IMR-90 (cell line): Measurements from ENCODE around the gene CDH12. TPM values are rescaled to one million over a fixed set of nuclear protein-coding genes. Genes with fewer than 3 reads are reported as not detected.

Experiments
- ATAC-seq: fragments of 200-7000 bp; cut with Tn5 transposase; 2 replicates; pipeline ENCODE4 v1.9.1; 2020; ENCODE audit warnings: low read depth, mild to moderate bottlenecking, moderate library complexity
- BruUV-seq: library from RNA; stranded (reverse); fragments of 400-500 nt; replicated peaks from 2 replicates; lab custom pipeline; 2021; lab: Mats Ljungman, UMichigan
- CTCF ChIA-PET: fragments of 300-600 bp; formaldehyde crosslinking; extraction: SDS; loops from one replicate; lab custom pipeline; 2021; ENCODE audit warnings: antibody characterized with exemption; lab: Yijun Ruan, JAX
- POLR2A ChIA-PET: fragments of 300-600 bp; sonication (Branson Sonifier 250); formaldehyde crosslinking; loops from one replicate; lab custom pipeline; 2022; ENCODE audit warnings: antibody characterized with exemption; ENCODE audit not compliant: unreplicated experiment; lab: Charles Lee
- DNase-seq: peaks from one replicate; pipeline ENCODE4 v3.0.0; 2013
- H2AFZ ChIP-seq: replicated peaks from 2 replicates; pipeline ENCODE3; 2013; ENCODE audit warnings: low read length, mild to moderate bottlenecking; ENCODE audit not compliant: poor library complexity
- H2AK5ac ChIP-seq: 2 replicates; pipeline ENCODE4 v1.6.1; 2013; ENCODE audit warnings: low read depth, low read length, inconsistent platforms
- H2AK9ac ChIP-seq: replicated peaks from 2 replicates; pipeline ENCODE3; 2013; ENCODE audit warnings: mild to moderate bottlenecking, low read depth, low read length, moderate library complexity; ENCODE audit not compliant: poor library complexity
- H2BK120ac ChIP-seq: 2 replicates; pipeline ENCODE4 v1.6.1; 2013; ENCODE audit warnings: low read depth, low read length, inconsistent platforms
- H2BK15ac ChIP-seq: 3 replicates; pipeline ENCODE4 v1.6.1; 2013; ENCODE audit warnings: low read depth, low read length, inconsistent platforms
- H2BK20ac ChIP-seq: 2 replicates; pipeline ENCODE4 v1.6.1; 2013; ENCODE audit warnings: low read depth, mild to moderate bottlenecking, inconsistent platforms, low read length, moderate library complexity
- H2BK5ac ChIP-seq: 2 replicates; pipeline ENCODE4 v1.6.1; 2013; ENCODE audit warnings: mild to moderate bottlenecking, low read depth, low read length, inconsistent platforms; ENCODE audit not compliant: poor library complexity, severe bottlenecking
- H3K14ac ChIP-seq: replicated peaks from 2 replicates; pipeline ENCODE4 v1.6.1; 2013; ENCODE audit warnings: low read depth, low read length, inconsistent platforms
- H3K18ac ChIP-seq: 2 replicates; pipeline ENCODE4 v1.6.1; 2013; ENCODE audit warnings: low read depth, low read length, control low read depth
- H3K23ac ChIP-seq: 2 replicates; pipeline ENCODE4 v1.6.1; 2013; ENCODE audit warnings: low read depth, low read length, inconsistent platforms
- H3K27ac ChIP-seq: 2 replicates; pipeline ENCODE4 v1.5.1; 2013; ENCODE audit warnings: mild to moderate bottlenecking, control low read depth, low read length; ENCODE audit not compliant: insufficient read depth
- H3K27me3 ChIP-seq: 2 replicates; pipeline ENCODE4 v1.6.1; 2013; ENCODE audit warnings: low read length; ENCODE audit not compliant: control insufficient read depth, insufficient read depth
- H3K36me3 ChIP-seq: 2 replicates; pipeline ENCODE4 v1.6.1; 2013; ENCODE audit warnings: low read length, mixed read lengths; ENCODE audit not compliant: control insufficient read depth, insufficient read depth
- H3K4ac ChIP-seq: 2 replicates; pipeline ENCODE4 v1.6.1; 2013; ENCODE audit warnings: low read depth, low read length, inconsistent platforms
- H3K4me1 ChIP-seq: 2 replicates; pipeline ENCODE4 v1.6.1; 2013; ENCODE audit warnings: low read length, mixed read lengths; ENCODE audit not compliant: control insufficient read depth, insufficient read depth
- H3K4me2 ChIP-seq: 2 replicates; pipeline ENCODE4 v1.6.1; 2013; ENCODE audit warnings: low read depth, mild to moderate bottlenecking, control low read depth, low read length, moderate library complexity
- H3K4me3 ChIP-seq: 2 replicates; pipeline ENCODE4 v1.5.1; 2013; ENCODE audit warnings: low read depth, mild to moderate bottlenecking, control low read depth, low read length, moderate library complexity; ENCODE audit not compliant: insufficient read depth
- H3K56ac ChIP-seq: 2 replicates; pipeline ENCODE4 v1.6.1; 2013; ENCODE audit warnings: low read length, inconsistent platforms; ENCODE audit not compliant: insufficient read depth; ENCODE audit errors: extremely low read depth
- H3K79me1 ChIP-seq, 2 experiments: 2 replicates each; pipeline ENCODE4 v1.6.1; 2013; ENCODE audit warnings: low read length in 2 of 2, inconsistent platforms in 1 of 2, low read depth in 1 of 2
- H3K9ac ChIP-seq: 2 replicates; pipeline ENCODE4 v1.6.1; 2013; ENCODE audit warnings: low read depth, low read length, control low read depth
- H3K9me1 ChIP-seq: 2 replicates; pipeline ENCODE4 v1.6.1; 2013; ENCODE audit warnings: low read length, inconsistent platforms; ENCODE audit not compliant: insufficient read depth
- H3K9me3 ChIP-seq: 2 replicates; pipeline ENCODE4 v1.6.1; 2013; ENCODE audit warnings: low read length; ENCODE audit not compliant: control insufficient read depth, insufficient read depth
- H4K20me1 ChIP-seq: 2 replicates; pipeline ENCODE4 v1.6.1; 2013; ENCODE audit warnings: low read length, inconsistent platforms; ENCODE audit not compliant: insufficient read depth
- H4K5ac ChIP-seq: 2 replicates; pipeline ENCODE4 v1.6.1; 2013; ENCODE audit warnings: mild to moderate bottlenecking, low read depth, low read length, control low read depth
- H4K8ac ChIP-seq, 2 experiments: 2 replicates each; pipeline ENCODE4 v1.6.1; 2013; ENCODE audit warnings: low read depth in 2 of 2, low read length in 2 of 2, control low read depth in 1 of 2, inconsistent platforms in 1 of 2
- H4K91ac ChIP-seq: 2 replicates; pipeline ENCODE4 v1.6.1; 2013; ENCODE audit warnings: low read depth, low read length, inconsistent platforms; ENCODE audit not compliant: insufficient read depth
- WGBS, 2 experiments: methylation state at CpG; one replicate each; pipeline versions ENCODE4 v1.1.5 to v1.1.7; 2013; ENCODE audit warnings: missing lambda C conversion rate in 2 of 2; ENCODE audit not compliant: insufficient read length in 1 of 2; ENCODE audit errors: extremely low coverage in 2 of 2; 5-methylcytosine and 5-hydroxymethylcytosine counted together
- dilution Hi-C: fragments of 300-500 bp; cut with HindIII; formaldehyde crosslinking; loops from one replicate; pipeline ENCODE4 v1.14.3; 2018; ENCODE audit warnings: low sequenced_read_pairs; ENCODE audit not compliant: unreplicated experiment
- in situ Hi-C: fragments of 300-500 bp; cut with MboI; formaldehyde crosslinking; loops from 3 replicates; pipeline ENCODE4 v1.14.3; 2019; ENCODE audit warnings: low sequenced_read_pairs, inconsistent platforms, mixed read lengths
- intact Hi-C: fragments of 100-400 bp; cut with micrococcal nuclease; formaldehyde crosslinking; loops from 2 replicates; pipeline ENCODE4 v1.10.0; 2022
- polyA plus RNA-seq, 3 experiments: library from polyadenylated mRNA; depleted of rRNA; stranded (reverse); fragments of >200 nt; gene quantifications; 2 replicates each; pipeline ENCODE4 v1.2.3, GENCODE V29; 2012; ENCODE audit warnings: low replicate concordance in 1 of 3
- total RNA-seq: library from RNA; depleted of rRNA; stranded (reverse); fragments of >200 nt; gene quantifications from 2 replicates; pipeline ENCODE4 v1.2.3, GENCODE V29; 2012
- TF ChIP-seq, protein P1 (sequence below): fragments of 150-350 bp; IDR thresholded peaks from 2 replicates; pipeline ENCODE4 v1.6.1; 2016; ENCODE audit warnings: low read depth, mild to moderate bottlenecking, low read length, moderate library complexity, borderline replicate concordance

Gene CDH12
- total and polyA plus RNA-seq, 2 of the 4 experiments (the other 2 are of a cell fraction), result not detected

DNA sequence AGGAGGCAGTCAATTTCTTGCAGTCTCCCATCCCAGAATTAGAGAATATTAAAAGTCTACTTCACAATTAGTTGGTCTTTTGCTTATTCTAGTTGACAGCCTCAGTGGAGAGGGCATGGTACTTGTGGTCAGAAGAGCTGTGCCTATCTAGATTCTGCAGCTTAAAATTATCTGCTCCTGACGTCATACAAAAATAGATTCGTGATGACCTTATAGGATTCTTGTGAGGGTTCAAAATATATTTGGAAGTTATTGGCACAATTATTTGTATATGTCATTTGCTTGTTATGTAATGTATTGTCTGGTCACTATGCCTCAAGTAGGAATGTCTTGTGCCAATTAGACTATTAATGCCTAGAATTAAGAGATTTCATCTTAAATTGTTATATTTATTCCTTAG lies 142.5 kb downstream of the CDH12 start:
- Histone ChIP-seq H2BK5ac (no peak overlapping the region), H3K4ac (no peak overlapping the region), H2AK5ac (no peak overlapping the region), H3K56ac (no peak overlapping the region; the same call in 1 of the 2 replicates), H3K4me3 (no peak overlapping the region), H3K27me3 (no peaks in the 10 kb centered on the region), H3K4me1 (no peaks in the 10 kb centered on the region), H3K23ac (no peak overlapping the region), H3K9ac (no peak overlapping the region), H4K5ac (no peak overlapping the region), H4K20me1 (no peaks in the 10 kb centered on the region), H2AK9ac (no peak overlapping the region), H3K9me3 (no peaks in the 10 kb centered on the region), H3K4me2 (no peak overlapping the region), H4K91ac (no peak overlapping the region), H3K36me3 (no peaks in the 10 kb centered on the region), H3K14ac (no peak overlapping the region), H3K9me1 (no peaks in the 10 kb centered on the region), H3K27ac (no peak overlapping the region), H2AFZ (no peak overlapping the region), H2BK15ac (no peak overlapping the region), H3K18ac (no peak overlapping the region), H2BK120ac (no peak overlapping the region), H3K79me1 (no peaks in the 10 kb centered on the region), H2BK20ac (no peak overlapping the region), H4K8ac (no peak overlapping the region)
- no peak for ATAC-seq
- dilution Hi-C loops, result no loop called here
- ChIA-PET POLR2A (no interaction called here), CTCF (no interaction called here)
- no CpG with 5 or more reads among the region's 2 CpGs for WGBS, 2 experiments
- in situ Hi-C loops, result no loop called here
- no TSS peak for BruUV-seq
- DNase-seq, result no peak
- TF ChIP-seq, protein P1, sequence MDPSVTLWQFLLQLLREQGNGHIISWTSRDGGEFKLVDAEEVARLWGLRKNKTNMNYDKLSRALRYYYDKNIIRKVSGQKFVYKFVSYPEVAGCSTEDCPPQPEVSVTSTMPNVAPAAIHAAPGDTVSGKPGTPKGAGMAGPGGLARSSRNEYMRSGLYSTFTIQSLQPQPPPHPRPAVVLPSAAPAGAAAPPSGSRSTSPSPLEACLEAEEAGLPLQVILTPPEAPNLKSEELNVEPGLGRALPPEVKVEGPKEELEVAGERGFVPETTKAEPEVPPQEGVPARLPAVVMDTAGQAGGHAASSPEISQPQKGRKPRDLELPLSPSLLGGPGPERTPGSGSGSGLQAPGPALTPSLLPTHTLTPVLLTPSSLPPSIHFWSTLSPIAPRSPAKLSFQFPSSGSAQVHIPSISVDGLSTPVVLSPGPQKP, result no peak
- intact Hi-C loops, result loop anchor here (5.0 kb wide), 1 partner anchor 48 kb away; no protein-coding TSS in a partner anchor
